HL-60 (cell line): Measurements from ENCODE around the gene FBXW4.

Experiments used
- DNase-seq, 2 experiments: peaks; one replicate each; pipeline ENCODE4 v3.0.0-alpha.2; 2010 to 2020; ENCODE audit warnings: low read depth in 1 of 2, low spot score in 1 of 2
- H3K27ac ChIP-seq: fragments of 250-450 bp; sonication (Bioruptor Pico); replicated peaks from 2 replicates; pipeline ENCODE4 v1.5.1; 2020; ENCODE audit warnings: mild to moderate bottlenecking, moderate library complexity
- H3K27me3 ChIP-seq: fragments of 250-450 bp; sonication (Bioruptor Pico); 2 replicates; pipeline ENCODE4 v1.5.1; 2021; ENCODE audit warnings: mild to moderate bottlenecking, moderate library complexity; ENCODE audit not compliant: insufficient read depth, poor library complexity, severe bottlenecking
- H3K4me3 ChIP-seq: replicated peaks from 2 replicates; pipeline ENCODE4 v1.5.1; 2011; ENCODE audit warnings: mild to moderate bottlenecking, control low read depth, low read length; ENCODE audit not compliant: insufficient read depth
- CTCF ChIP-seq: IDR thresholded peaks from one replicate; pipeline ENCODE4 v1.5.1; 2011; ENCODE audit warnings: low read length, control low read depth, inconsistent platforms; ENCODE audit not compliant: insufficient read depth
- GABPA ChIP-seq: IDR thresholded peaks from 2 replicates; pipeline ENCODE4 v1.6.1; 2012; ENCODE audit warnings: low read depth
- POLR2AphosphoS5 ChIP-seq: IDR thresholded peaks from 2 replicates; pipeline ENCODE4 v1.6.1; 2012; ENCODE audit warnings: low read depth
- REST ChIP-seq: IDR thresholded peaks from 2 replicates; pipeline ENCODE4 v1.6.1; 2012; ENCODE audit warnings: low read depth; ENCODE audit not compliant: insufficient replicate concordance
- SPI1 ChIP-seq: IDR thresholded peaks from 2 replicates; pipeline ENCODE4 v1.6.1; 2012; ENCODE audit warnings: low read depth, mild to moderate bottlenecking, borderline replicate concordance

FBXW4 gene

GRCh38 chr10:101614663-101615524 lies 80.1 kb downstream of the FBXW4 start:
- no peak overlapping the region for H3K4me3 ChIP-seq
- no peak for DNase-seq
- no peak overlapping the region for H3K27ac ChIP-seq
- H3K27me3 ChIP-seq: no peaks in the 10 kb centered on the region
- TF ChIP-seq SPI1: no peak
- no peak for TF ChIP-seq REST
- TF ChIP-seq GABPA: no peak
- no peak for TF ChIP-seq POLR2AphosphoS5
- no peak for TF ChIP-seq CTCF

GRCh38 chr10:101613646-101614045 lies 81.3 kb downstream of the FBXW4 start:
- Histone ChIP-seq H3K27me3 (no peaks in the 10 kb centered on the region), H3K4me3 (no peak overlapping the region), H3K27ac (no peak overlapping the region)
- no peak for TF ChIP-seq POLR2AphosphoS5
- no peak for TF ChIP-seq REST
- no peak for TF ChIP-seq CTCF
- TF ChIP-seq GABPA: no peak
- TF ChIP-seq SPI1: no peak
- no peak for DNase-seq

- no peak overlapping the region for H3K27ac ChIP-seq
- no peaks in the 10 kb centered on the region for H3K27me3 ChIP-seq
- DNase-seq: no peak
- no peak overlapping the region for H3K4me3 ChIP-seq
- no peak for TF ChIP-seq REST
- no peak for TF ChIP-seq POLR2AphosphoS5
- TF ChIP-seq GABPA: no peak
- no peak for TF ChIP-seq CTCF
- TF ChIP-seq SPI1: no peak
Measured at GRCh38 chr10:101612872-101613271, 82.1 kb downstream of the FBXW4 start.
